Subcutaneous adipose tissue (tissue), 4 donors: ENCODE measurements around the gene OGFR. TPM values are rescaled to one million over a fixed set of nuclear protein-coding genes. Genes with fewer than 3 reads are reported as not detected.

Experiments used
- CTCF ChIP-seq: fragments of 450-650 bp; IDR thresholded peaks from one replicate; pipeline ENCODE4 v1.5.1; 2016; ENCODE audit warnings: low read depth, mild to moderate bottlenecking, control low read depth, antibody characterized with exemption, moderate library complexity
- total RNA-seq, 4 donors: library from RNA; depleted of rRNA; stranded (reverse); fragments of >200 nt; gene quantifications; one replicate each; pipeline ENCODE4 v1.1.0, GENCODE V29; 2016

OGFR gene
- total RNA-seq, 4 donors from 2014 or later, result 17.4 to 67.1 (median 44.4) TPM

DNA sequence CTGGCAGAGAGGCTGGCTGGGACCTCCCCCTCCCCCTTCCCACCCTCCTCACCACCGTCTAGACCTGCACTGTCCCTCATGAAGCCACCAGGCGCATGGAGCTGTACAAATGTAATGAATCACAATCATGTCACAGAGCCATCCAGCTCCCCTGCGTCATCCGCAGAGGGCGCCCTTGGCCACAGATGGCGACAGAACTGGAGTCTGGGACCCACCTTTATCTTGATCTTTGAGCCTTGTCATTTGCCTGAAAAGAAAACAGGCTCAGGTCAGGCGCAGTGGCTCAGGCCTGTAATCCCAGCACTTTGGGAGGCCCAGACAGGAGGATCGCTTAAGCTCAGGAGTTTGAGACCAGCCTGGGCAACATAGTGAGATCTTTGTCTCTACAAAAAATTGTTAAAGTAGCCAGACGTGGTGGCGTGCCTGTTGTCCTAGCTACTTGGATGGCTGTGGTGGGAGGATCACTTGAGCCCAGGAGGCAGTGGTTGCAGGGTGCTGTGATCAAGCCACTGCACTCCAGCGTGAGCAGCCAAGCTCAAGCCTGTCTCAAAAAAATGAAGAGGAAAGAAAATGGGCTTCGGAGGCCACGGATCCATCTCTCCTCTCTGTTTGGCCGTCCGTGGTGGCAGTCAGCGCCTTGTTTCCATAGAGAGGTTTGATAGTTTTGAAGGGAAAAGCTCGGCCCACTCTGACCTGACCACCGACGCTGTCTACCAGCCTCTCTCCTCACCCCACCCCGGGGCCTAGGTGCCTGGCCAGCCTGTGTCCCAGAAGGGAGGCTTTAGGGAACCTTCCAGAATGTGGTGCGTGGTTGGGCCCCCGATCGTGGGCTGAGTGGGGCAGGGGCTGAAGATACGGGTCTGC lies 18.4 kb downstream of the OGFR start:
- TF ChIP-seq CTCF, result no peak

GRCh38 chr20:62823688-62824475 lies 19.2 kb downstream of the OGFR start:
- no peak for TF ChIP-seq CTCF

DNA sequence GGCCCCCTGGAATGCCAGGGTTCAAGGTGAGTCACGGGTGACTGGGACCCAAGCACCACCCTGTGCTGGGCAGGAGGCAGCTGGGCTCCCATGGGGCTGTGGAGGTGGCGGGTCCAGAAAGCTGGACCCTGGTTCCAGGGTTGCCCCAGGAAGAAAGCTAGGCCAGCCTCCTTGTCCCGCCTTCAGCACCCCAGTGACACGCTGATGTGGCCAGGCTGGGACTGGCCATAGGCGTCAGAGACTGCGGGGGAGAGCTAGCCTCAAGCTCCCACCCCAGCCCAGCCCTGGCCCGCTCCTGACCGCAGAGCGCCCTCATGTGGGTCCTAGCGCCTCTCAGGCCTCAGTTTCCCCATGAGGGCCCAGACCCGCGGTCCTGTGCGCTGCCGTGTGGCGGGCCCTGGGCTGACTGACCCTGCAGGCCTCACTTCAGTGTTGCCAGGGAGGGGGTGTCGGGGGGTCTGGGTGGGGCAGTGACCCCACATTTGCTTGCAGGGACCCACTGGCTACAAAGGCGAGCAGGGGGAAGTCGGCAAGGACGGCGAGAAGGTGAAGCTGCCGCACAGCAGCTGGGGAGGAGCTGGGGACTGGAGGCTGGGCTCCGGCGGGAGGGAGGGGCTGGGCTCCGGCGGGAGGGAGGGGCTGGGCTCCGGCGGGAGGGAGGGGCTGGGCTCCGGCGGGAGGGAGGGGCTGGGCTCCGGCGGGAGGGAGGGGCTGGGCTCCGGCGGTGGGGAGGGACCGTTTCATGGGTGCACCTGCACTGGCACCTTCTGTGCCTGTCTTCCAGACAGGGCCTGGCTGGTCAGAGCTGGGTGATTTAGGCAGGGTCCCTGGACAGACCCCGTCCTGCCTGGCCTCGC lies 20.1 kb downstream of the OGFR start:
- TF ChIP-seq CTCF, result no peak

DNA sequence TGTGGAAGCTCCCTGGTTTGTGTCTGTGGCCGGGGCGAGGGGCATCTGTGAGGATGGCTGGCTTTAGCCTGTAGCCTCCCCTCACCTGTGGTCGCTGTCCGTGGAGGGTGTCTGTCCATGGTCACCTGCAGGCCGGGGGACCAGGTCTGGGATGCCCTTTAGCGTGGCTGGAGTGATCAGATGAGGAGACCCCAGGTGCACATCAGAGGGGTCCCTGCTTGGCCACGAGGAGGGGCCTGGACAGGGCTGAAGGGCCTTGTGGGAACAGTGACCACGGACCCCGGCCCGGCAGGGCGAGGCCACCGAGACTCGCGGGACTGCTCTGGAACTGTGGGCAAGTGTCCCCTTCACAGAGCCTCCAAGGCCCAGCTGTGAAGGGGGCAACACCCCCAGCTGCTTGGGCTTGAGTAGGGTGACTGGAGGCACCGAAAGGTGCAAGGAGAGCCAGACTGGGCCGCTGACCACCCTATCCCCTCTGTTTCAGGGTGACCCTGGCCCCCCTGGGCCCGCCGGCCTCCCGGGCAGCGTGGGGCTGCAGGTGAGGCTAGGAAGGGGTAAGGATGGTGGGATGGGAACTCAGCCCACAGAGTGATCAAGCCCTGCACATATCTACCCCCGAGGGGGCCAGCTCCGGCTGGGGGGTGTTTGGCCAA lies 20.8 kb downstream of the OGFR start:
- no peak for TF ChIP-seq CTCF

- no peak for TF ChIP-seq CTCF
These were observed 21.5 kb downstream of the OGFR start for GRCh38 chr20:62825986-62826645.

- no peak for TF ChIP-seq CTCF
These were observed 22.1 kb downstream of the OGFR start for GRCh38 chr20:62826646-62827310.
